NCI-H2029 (cell line): ENCODE results near the gene DKK3.
"Not testable (repeated sequence)": the region's sequence is repeated elsewhere in the genome, so short reads cannot be mapped to it uniquely, and the experiment has no call there.

Source experiments
- DNase-seq: peaks from one replicate; lab custom pipeline; 2025; lab: John Stamatoyannopoulos, UW

Gene DKK3

GRCh38 chr11:12007769-12008737 lies at the start of gene DKK3:
DKK3 (minus strand) TSS chr11:12008626; CDS start chr11:12008582, 44 bp downstream.
- no peak for DNase-seq

- no peak for DNase-seq
These were observed 49.0 kb upstream of the DKK3 start for GRCh38 chr11:12057299-12057980.

GRCh38 chr11:12056119-12056518 lies 47.7 kb upstream of the DKK3 start:
- DNase-seq = no peak

- DNase-seq = no peak
These were observed 45.4 kb upstream of the DKK3 start for GRCh38 chr11:12053606-12054361.

GRCh38 chr11:12052676-12053605 lies 44.5 kb upstream of the DKK3 start:
- DNase-seq = no peak

- DNase-seq = peak; percentile 34
These were observed 42.8 kb upstream of the DKK3 start for GRCh38 chr11:12051287-12051662.

- DNase-seq = no peak
These were observed 42.3 kb upstream of the DKK3 start for GRCh38 chr11:12050470-12051286.

GRCh38 chr11:12048936-12049790 lies 40.7 kb upstream of the DKK3 start:
- DNase-seq = no peak

- no peak for DNase-seq
These were observed 38.3 kb upstream of the DKK3 start for GRCh38 chr11:12046636-12047236.

GRCh38 chr11:12045914-12046635 lies 37.6 kb upstream of the DKK3 start:
- DNase-seq = no peak

- no peak for DNase-seq
These were observed 36.4 kb upstream of the DKK3 start for GRCh38 chr11:12044799-12045198.

- peak; percentile 60 for DNase-seq
These were observed 35.7 kb upstream of the DKK3 start for GRCh38 chr11:12043959-12044791.

GRCh38 chr11:12043221-12043620 lies 34.8 kb upstream of the DKK3 start:
- DNase-seq = no peak

- no peak for DNase-seq
These were observed 33.8 kb upstream of the DKK3 start for GRCh38 chr11:12042215-12042676.

- not testable (repeated sequence) for DNase-seq
These were observed 32.3 kb upstream of the DKK3 start for GRCh38 chr11:12040719-12041118.

GRCh38 chr11:12032968-12033367 lies 24.5 kb upstream of the DKK3 start:
- no peak for DNase-seq

- no peak for DNase-seq
These were observed 23.6 kb upstream of the DKK3 start for GRCh38 chr11:12031856-12032544.
